Measurements from ENCODE around the gene GRIFIN.

GRIFIN gene

GRCh38 chr7:2452643-2453270 is 23.4 kb downstream of the GRIFIN start:
- DNase-seq = no peak

GRCh38 chr7:2452074-2452507 is 24.1 kb downstream of the GRIFIN start:
- no peak for DNase-seq

DNA sequence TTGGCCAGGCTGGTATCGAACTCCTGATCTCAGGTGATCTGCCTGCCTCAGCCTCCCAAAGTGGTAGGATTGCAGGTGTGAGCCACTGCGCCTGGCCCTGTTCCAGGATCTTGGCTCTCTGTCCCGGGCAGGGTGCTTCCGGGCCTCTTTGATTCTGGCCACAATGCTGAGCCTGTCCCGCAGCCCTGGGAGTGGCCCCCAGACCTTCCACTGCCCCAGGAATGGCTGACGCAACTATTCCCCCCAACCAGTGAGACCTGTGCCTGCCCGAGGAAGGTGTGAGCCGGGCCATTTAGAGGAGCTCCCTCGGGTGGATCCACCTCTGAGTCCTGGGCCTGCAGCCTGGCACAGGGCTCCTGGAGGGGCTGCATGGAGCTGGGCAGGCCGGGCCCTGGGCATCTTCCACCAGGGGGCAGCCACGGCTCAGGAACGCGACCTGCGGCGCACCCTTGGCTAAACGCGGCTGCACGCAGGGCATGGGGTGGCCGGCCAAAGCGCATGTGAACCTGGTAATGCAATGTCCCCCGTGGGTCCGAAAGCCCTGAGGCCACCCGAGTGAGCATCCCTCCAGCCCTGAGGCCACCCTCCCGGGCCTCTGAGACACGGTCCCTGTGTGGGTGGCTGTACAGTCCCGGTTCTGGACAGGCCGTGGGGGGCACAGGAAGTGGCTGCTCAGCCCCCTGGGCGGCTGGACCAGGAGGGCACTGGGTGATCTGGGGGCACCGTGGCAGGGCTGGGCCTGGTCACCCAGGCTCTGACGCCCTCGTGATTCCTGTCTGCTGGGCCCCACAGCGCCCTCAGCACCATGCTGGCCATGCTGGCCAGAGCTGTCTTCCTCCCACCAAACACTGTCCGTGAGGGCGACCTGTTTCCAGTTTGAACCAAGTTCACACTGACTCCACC is 24.8 kb downstream of the GRIFIN start:
- DNase-seq = peak; percentile 34

DNA sequence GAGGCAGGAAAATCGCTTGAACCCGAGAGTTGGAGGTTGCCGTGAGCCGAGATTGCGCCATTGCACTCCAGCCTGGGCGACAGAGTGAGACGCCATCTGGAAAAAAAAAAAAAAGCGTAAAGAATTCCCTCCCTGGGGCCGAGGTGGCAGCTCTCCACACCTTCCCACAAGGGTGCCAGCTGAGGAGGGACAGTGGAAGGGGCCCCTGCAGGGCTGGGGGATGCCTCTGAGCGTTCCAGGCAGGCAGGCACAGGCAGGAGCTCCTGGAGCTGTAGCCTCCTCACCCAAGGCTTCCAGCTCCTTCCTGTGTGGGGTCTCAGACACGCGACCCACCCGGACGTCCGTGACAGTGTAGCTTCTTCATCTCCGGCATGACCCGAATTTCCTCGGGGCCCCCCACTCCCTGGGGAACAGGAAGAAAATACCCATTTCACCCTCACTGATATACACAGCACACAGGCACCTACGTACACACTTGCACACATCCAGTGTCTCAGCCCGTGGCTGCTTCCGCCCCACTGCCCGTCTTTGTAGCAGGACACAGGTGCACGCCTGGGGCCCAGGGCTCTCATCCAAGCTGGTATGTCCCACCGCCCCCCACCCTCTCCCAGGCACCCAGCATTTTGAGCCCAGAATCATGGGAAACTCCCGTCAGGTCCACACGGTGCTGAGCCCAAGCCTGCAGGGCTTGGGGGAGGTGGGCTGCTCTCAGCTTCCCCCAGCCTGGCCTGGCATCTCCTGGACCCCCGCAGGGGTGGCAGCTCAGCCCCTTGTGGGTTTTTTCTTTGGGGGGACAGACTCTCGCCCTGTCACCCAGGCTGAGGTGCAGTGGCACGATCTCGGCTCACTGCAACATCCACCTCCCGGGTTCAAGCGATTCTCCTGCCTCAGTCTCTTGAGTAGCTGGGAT is 25.7 kb downstream of the GRIFIN start:
- DNase-seq = no peak

DNA sequence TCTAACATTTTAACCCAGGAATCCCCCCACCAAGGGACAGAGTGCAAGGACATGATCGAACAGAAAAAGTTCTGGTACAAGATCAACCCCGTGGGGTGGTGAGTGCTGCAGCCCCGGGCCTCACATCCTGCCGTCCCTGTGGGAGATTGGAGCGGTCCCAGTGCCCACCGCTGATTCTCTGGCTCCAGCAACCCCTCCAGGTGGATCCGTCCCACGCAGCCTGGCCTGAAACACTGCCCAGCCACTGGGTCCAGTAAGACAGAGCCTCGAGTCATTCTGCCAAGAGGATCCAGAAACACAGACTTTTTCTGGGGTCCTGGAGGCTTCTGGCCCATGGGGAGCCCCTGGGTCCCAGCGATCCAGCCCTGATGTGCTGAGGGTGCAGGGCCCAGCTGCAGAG is 29.5 kb downstream of the GRIFIN start:
- no peak for DNase-seq

- no peak for DNase-seq
Measured at GRCh38 chr7:2445898-2446555, 30.2 kb downstream of the GRIFIN start.

DNA sequence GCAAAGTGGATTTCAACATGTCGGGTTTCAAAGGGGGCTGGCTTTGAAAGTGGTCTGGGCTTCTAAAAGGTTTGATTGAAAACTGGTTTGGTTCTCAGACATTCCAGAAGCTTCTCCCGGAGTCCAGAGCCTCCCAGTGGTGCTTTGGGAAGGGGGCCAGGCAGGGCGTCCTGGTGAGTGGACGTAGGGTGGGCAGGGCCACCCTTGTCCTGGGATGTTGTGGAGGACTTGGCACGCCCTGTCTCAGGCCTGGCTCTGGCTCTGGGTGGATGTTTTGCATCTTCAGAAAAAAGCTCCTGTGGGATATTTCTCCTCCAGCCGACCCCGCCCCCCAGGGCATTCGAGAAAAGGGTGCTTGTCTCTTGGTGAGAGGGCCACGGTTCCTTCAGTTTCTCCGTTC is 31.2 kb downstream of the GRIFIN start:
- DNase-seq = no peak

- no peak for DNase-seq
Measured at GRCh38 chr7:2444476-2444875, 31.7 kb downstream of the GRIFIN start.

GRCh38 chr7:2443491-2443890 is 32.7 kb downstream of the GRIFIN start:
- no peak for DNase-seq

GRCh38 chr7:2441430-2442058 is 34.7 kb downstream of the GRIFIN start:
- no peak for DNase-seq

DNA sequence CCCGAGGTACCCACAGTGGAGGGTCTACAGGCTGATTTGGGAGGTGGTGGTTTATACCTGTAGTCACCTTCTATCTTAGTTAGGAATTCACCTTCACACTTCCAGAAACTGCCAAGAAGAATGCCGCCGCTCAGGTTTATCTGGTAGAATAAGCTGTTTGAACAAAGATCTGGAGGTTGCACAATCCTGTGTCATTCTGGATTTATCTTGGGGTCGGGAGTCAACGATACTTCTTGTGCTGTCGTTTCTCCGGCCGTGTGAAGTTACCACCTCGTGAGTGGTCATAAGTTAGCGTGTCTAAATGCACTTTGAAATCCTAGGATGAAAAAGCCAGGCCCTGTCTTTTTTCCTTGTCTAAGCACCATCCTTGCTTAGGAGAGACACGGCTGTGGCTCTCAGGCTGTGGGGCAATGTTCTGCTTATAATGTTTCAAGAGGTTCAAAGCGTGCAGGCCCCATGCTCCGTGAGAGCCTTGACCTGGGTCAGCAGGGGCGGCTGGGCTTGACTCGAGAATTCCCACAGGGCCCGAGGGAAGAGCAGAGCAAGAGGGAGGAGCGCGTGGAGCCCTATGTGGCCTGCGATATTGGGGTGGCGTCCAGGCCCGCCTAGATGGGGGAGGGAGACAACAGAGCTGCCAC is 35.5 kb downstream of the GRIFIN start:
- no peak for DNase-seq

DNA sequence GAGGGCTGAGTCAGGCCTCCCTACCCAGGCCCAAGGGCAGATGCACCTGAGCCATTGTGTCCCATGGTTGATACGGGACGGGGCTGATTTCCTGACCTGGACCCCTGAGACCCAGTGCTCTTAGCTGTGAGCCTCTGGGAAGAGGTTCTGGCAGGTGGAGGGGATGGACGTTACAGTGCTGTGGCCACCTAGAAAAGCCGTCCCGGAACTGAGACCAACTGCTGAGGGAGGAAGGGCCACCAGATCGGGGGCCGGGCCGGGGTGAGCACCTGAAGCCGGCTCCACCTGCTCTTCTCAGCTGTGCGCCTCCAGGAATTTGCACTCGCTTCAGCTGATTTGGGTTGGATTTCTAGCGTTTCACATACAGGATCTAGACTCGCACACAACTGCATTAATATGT is 37.4 kb downstream of the GRIFIN start:
- no peak for DNase-seq

GRCh38 chr7:2438186-2438585 is 38.0 kb downstream of the GRIFIN start:
- DNase-seq = no peak

DNA sequence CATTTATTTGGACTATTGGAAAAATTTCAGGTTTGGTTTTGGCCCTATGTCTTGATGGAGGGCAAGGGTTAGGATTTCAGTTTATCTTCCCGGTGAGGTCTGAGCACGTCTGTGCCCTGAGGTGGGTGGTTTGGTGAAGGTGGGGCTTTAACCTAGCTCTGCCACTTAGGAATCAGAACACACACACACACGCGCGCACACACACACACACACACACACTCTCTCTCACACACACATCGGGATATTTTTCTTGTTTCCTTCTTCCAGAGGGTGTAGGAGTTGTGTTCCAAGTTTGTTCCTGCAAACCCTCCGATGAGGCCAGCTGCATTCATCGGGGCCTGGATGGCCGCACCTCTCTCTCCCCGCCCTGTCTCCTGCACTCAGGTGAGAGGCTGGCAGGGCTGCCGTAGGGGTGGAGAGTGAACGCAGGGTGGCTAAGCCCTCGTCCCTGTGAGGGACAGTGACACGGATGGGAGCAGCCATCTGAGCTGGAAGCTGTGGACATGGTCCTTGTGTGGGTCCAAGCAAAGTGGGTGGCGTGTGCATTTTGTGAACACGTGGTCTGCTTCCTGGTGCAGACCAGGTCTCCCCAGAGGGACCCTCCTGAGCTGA is 38.6 kb downstream of the GRIFIN start:
- no peak for DNase-seq

- no peak for DNase-seq
Measured at GRCh38 chr7:2437136-2437535, 39.1 kb downstream of the GRIFIN start.

DNA sequence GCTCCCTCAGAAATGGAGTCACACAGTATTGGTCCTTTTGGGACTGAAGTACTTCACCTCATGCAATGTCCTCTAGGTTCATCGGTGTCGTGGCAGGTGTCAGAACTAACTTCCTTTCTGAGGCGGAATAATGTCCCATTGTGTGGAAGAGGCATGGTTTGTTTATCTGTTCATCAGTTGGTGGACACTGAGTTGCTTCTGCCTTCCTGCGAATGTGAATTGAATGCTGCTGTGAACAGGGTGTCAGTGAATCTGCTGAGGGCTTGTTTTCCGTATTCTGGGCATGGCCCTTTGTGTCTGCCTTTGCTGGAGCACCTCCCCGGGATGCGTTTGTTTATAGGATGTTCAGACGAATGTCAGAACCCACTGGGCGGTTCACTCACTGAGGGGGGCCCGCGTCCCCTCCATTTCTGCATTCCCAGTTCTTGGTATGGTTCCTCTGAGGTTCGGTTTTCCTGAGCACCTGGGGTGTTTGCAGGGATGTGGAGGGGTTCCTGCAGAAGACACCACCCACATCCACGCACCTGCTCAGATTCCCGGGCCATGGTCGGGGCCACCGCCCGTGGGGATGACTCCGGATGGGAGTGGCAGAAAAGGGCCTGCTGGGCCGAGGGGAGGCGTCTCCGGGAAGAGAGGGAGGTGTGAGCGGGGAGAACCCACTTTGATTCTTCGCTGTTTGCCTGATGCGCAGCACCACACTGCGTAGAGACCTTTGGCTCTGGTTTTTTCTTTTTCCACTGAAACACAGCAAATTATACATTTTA is 39.7 kb downstream of the GRIFIN start:
- DNase-seq = no peak

- no peak for DNase-seq
Measured at GRCh38 chr7:2435146-2435545, 41.1 kb downstream of the GRIFIN start.

DNA sequence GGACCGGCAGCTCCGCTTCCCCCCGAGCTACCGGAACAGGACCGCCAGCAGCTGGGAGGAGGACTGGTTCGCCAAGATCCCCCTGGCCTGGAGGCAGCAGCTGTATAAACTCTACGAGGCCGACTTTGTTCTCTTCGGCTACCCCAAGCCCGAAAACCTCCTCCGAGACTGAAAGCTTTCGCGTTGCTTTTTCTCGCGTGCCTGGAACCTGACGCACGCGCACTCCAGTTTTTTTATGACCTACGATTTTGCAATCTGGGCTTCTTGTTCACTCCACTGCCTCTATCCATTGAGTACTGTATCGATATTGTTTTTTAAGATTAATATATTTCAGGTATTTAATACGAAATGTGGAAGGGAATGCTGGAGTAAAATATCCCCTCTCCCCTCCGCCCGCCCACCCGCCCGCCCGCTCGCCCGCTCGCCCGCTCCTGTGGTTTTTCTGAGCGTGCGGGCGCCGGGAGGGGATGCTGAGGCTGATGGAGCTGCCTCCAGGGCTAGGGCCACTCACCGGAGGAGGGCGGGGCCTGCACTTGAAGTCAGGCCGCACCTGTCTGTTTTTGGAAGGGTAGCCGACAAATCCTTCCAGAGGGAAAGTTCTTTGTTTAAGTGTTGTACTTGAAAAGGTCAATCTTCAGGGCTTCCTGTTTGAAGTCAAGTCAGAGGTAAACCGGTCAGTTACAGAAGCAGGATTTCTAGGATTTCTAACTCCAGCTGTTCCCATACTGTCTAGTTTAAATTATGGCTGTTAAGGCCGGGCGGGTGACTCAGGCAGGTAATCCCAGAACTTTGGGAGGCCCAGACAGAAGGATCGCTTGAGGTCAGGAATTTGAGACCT is 42.3 kb downstream of the GRIFIN start:
- DNase-seq = no peak

- no peak for DNase-seq
Measured at GRCh38 chr7:2432910-2433712, 43.1 kb downstream of the GRIFIN start.
